GM18508 (cell line): ENCODE data around the gene ENOX1.

Source experiments
- ATAC-seq: cut with Tn5 transposase; IDR thresholded peaks from one replicate; pipeline ENCODE4 v1.9.1; 2021; ENCODE audit warnings: moderate number of reproducible peaks; ENCODE audit not compliant: insufficient read depth, unreplicated experiment

Gene ENOX1

DNA sequence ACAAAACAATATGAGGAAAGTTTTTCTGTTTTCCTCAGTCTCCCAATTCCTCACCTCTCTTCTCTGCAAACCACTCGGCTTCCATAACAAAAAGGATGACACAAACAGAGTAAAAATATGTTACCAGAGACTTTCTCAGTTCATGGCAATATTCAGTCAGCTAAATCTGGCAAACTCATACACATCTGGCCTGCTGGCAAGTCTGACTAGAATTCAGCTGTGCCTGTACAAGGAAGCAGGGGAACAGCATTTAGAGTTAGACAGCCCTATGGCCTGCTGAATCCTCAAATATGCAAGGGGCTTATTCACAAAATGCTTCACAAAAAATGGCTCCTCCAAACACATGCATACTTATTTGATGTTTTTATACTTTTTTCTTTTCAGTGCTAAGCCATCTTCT is 227.8 kb downstream of the ENOX1 start:
- no peak for ATAC-seq

GRCh38 chr13:43558326-43558725 is 228.4 kb downstream of the ENOX1 start:
- no peak for ATAC-seq

- ATAC-seq: no peak
Measured at GRCh38 chr13:43555667-43556066, 231.1 kb downstream of the ENOX1 start.

- no peak for ATAC-seq
Measured at GRCh38 chr13:43551897-43552456, 234.8 kb downstream of the ENOX1 start.

- ATAC-seq: no peak
Measured at GRCh38 chr13:43546816-43547215, 240.0 kb downstream of the ENOX1 start.

- no peak for ATAC-seq
Measured at GRCh38 chr13:43546251-43546650, 240.5 kb downstream of the ENOX1 start.

GRCh38 chr13:43545317-43545874 is 241.4 kb downstream of the ENOX1 start:
- no peak for ATAC-seq

DNA sequence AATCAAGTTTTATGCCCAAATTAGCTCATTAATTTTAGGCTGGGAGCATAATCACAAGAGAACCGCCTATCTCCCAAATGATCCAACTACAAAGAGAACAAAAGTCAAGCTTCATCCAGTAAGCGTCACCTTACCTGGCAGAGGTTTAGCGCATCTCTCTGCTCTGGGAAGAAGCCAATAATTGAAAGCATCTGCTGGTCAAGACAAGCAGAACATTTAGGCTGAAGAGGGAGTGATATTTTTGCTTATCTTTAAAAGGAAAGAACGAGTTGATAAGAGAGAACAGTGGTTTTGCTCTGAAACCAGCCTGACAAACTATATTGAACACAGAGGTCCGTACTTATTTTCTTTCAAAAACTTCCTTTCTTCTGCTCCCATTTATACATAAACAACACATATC is 242.1 kb downstream of the ENOX1 start:
- no peak for ATAC-seq

DNA sequence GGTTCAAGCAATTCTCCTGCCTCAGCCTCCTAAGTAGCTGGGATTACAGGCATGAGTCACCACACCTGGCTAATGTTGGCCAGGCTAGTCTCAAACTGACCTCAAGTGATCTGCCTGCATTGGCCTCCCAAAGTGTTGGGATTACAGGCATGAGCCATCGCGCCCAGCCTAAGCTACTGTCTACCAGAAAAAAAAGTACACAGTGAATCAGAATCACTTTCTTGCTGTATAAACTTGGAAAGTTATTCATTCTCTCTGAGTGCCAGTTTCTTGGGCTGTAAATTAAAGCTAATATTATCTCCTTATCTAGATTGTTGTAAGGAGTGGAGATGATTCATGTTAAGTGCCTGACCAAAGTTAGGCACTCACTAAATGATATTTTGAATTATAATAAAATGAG is 242.8 kb downstream of the ENOX1 start:
- no peak for ATAC-seq

- no peak for ATAC-seq
Measured at GRCh38 chr13:43543331-43543730, 243.4 kb downstream of the ENOX1 start.

- no peak for ATAC-seq
Measured at GRCh38 chr13:43537124-43537523, 249.6 kb downstream of the ENOX1 start.

- ATAC-seq: no peak
Measured at GRCh38 chr13:43529796-43530195, 257.0 kb downstream of the ENOX1 start.

- ATAC-seq: no peak
Measured at GRCh38 chr13:43528992-43529391, 257.8 kb downstream of the ENOX1 start.

DNA sequence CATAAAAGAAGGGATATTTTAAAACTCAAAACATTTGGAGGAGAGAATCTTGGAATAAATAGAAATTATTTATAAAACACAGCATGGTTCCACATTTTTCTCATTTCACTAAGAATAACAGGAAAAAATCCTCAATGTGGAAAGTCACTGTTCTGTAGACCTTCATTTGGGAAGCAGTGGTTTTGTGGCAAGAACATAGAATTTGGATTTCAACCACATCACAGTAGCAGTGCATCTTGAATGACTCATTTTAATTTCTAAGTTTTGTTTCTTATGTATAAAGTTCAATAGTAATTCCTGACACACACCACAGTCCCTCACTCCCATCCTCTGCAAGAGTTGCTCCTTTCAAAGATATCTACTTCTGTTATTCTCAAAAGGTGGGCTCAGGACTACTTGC is 264.0 kb downstream of the ENOX1 start:
- no peak for ATAC-seq

- ATAC-seq: no peak
Measured at GRCh38 chr13:43520351-43520750, 266.4 kb downstream of the ENOX1 start.

DNA sequence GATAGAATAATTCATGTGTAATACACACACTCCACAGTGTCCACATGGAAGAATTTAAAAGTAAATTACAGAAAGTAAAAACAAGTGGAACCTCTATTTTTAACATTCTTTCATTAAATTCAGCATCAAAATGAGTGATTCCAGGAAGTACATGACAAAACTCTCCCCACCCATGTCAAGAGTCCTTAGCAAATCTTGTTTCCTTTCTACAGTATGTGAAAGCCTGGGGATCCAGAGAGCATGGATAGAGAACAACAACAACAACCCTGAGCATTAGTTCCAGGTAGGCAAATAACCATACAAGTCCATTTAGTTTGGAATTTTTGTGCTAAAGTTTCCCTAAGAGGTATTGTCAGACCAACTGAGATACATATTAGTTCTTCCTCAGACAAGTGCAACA is 267.9 kb downstream of the ENOX1 start:
- ATAC-seq: no peak

GRCh38 chr13:43516401-43516833 is 270.4 kb downstream of the ENOX1 start:
- no peak for ATAC-seq

DNA sequence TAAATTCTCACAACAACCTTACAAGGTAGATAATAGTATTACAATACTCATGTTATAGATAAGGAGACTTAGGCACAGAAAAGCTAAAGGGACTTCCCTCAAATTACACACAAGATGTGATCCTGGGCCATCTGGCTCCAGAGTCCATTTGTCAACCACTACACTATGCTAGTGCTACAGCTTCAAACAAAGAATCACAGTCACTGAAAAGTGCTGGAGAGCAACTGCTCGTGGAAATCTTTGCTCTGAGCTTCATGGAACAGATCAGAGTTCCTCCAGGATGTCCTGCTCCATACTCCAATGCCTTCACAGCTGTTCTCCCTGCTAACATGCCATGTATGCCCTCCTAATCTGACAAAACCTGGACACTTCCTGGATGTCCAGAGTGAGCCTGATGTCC is 271.2 kb downstream of the ENOX1 start:
- no peak for ATAC-seq

DNA sequence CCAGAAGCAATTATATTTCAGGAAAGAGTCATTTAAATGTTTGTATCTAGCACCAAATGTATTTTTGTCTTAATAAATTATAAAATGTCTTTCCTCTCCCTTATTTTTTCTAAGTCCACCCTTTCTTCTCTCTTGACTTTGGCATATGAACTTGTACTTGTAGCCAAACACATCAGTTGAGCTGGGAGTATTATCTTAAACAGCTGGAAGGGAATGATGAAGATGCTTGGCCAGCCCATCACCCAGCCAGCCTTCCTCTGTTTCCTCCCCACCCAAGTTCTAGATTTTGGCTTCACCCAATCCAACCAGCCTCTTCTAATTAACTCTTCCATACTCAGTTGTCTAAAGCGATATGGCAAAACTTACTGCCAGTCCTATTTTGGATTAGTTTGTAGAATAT is 272.5 kb downstream of the ENOX1 start:
- ATAC-seq: no peak

GRCh38 chr13:43512221-43512620 is 274.6 kb downstream of the ENOX1 start:
- ATAC-seq: no peak

DNA sequence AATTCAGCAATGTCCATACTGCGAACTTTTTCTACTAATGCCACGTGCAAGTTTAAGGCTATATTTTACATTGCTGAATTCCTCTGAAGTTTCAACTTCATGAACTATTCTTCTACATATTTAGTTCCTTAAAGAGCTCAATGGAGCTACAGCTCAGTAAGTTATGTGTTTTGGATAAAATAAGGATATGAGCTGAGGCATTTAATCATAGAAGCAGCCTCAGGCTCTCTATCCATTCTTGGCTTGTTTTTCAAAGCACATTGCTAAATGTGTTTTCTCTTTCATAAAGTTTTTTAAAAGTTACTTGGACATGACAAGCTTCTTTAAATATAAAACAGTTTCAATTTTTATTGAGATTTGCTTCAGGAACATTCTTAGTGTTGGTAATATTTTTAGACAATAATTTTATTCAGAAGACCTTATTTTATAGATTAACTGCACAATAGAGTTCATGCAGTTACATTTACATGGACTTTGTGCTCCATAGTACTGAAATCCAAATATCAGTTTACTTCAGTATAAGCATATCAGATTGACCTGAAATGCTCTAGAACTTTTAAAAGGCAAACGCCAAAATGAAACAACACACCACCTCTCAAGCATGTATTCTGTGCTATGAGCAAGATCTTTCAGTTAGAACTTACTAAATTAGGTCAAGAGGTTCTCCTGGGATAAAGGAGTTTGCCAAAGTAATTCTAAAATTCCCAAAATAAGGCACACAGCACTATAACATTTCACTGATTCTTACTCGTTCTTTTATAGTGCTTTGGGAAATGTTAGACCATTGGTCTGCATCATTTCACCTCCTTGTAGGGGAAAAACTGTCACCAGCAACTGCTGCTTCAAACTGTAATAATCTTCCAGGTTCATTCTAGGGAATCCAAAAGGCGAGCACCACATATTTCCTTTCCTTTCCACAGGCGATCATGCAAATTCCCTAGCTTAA is 275.5 kb downstream of the ENOX1 start:
- ATAC-seq: no peak
